KMS-11 (cell line): Measurements from ENCODE around the gene TREML2.

ENCODE experiments used
- H2AFZ ChIP-seq: fragments of 200-600 bp; sonication (generic); 2 replicates; pipeline ENCODE4 v1.6.1; 2016; ENCODE audit warnings: antibody characterized with exemption, mixed run types, low read depth
- H3K27ac ChIP-seq: fragments of 200-600 bp; sonication (generic); 2 replicates; pipeline ENCODE4 v1.6.1; 2016; ENCODE audit warnings: mild to moderate bottlenecking, mixed run types
- H3K27me3 ChIP-seq: fragments of 200-600 bp; sonication (generic); 2 replicates; pipeline ENCODE4 v1.6.1; 2017; ENCODE audit warnings: mild to moderate bottlenecking, low read depth, mixed run types, moderate library complexity; ENCODE audit not compliant: insufficient read depth
- H3K36me3 ChIP-seq: fragments of 200-600 bp; sonication (generic); 2 replicates; pipeline ENCODE4 v1.6.1; 2017; ENCODE audit warnings: mild to moderate bottlenecking, mixed run types; ENCODE audit not compliant: insufficient read depth
- H3K4me1 ChIP-seq: fragments of 200-600 bp; sonication (generic); 2 replicates; pipeline ENCODE4 v1.6.1; 2016; ENCODE audit warnings: mild to moderate bottlenecking, low read depth, mixed run types; ENCODE audit not compliant: poor library complexity, severe bottlenecking
- H3K4me2 ChIP-seq: fragments of 200-600 bp; sonication (generic); 2 replicates; pipeline ENCODE4 v1.7.0; 2016; ENCODE audit warnings: mild to moderate bottlenecking, mixed run types
- H3K4me3 ChIP-seq: fragments of 200-600 bp; sonication (generic); IDR thresholded peaks from 2 replicates; pipeline ENCODE4 v1.6.1; 2017; ENCODE audit warnings: low read depth, low read length, mixed read lengths; ENCODE audit not compliant: insufficient read depth
- H3K79me2 ChIP-seq: fragments of 200-600 bp; sonication (generic); 2 replicates; pipeline ENCODE4 v1.6.1; 2016; ENCODE audit warnings: low read depth, mixed run types; ENCODE audit not compliant: insufficient read depth
- H3K9ac ChIP-seq: fragments of 200-600 bp; sonication (generic); 2 replicates; pipeline ENCODE4 v1.6.1; 2016; ENCODE audit warnings: mild to moderate bottlenecking, mixed run types
- H4K20me1 ChIP-seq: fragments of 200-600 bp; sonication (generic); 2 replicates; pipeline ENCODE4 v1.6.1; 2016; ENCODE audit warnings: mild to moderate bottlenecking, mixed run types; ENCODE audit not compliant: insufficient read depth
- TF ChIP-seq, protein P1 (sequence below): fragments of 200-600 bp; sonication (generic); conservative IDR thresholded peaks from 2 replicates; pipeline ENCODE4 v1.6.1; 2017; ENCODE audit warnings: low read depth, mild to moderate bottlenecking, antibody characterized with exemption, low read length, moderate library complexity, mixed read lengths

TREML2 gene

DNA sequence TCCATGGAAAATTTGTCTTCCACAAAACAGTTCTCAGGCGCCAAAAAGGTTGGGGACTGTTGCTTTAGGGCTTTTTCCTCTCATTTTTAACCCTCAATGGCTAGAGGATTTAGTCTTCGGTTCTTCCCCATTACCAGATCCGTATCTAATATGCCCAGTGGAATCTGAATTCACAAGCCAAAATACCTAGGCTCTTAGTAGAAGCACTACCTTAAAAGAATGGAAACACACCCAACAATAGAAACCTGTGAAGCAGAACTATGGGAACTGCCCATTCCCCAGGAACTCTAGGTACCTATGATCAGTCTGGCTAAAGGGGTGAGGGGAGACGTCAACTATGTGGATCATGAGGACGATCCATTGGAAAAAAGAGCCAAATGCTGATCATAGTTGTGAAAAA lies 30.3 kb upstream of the TREML2 start:
- H3K9ac ChIP-seq, result no peak overlapping the region
- H3K36me3 ChIP-seq, result no peaks in the 10 kb centered on the region
- no peak overlapping the region for H2AFZ ChIP-seq
- no peak overlapping the region for H3K4me3 ChIP-seq
- H3K27ac ChIP-seq, result no peak overlapping the region
- H3K79me2 ChIP-seq, result no peaks in the 10 kb centered on the region
- TF ChIP-seq, protein P1, sequence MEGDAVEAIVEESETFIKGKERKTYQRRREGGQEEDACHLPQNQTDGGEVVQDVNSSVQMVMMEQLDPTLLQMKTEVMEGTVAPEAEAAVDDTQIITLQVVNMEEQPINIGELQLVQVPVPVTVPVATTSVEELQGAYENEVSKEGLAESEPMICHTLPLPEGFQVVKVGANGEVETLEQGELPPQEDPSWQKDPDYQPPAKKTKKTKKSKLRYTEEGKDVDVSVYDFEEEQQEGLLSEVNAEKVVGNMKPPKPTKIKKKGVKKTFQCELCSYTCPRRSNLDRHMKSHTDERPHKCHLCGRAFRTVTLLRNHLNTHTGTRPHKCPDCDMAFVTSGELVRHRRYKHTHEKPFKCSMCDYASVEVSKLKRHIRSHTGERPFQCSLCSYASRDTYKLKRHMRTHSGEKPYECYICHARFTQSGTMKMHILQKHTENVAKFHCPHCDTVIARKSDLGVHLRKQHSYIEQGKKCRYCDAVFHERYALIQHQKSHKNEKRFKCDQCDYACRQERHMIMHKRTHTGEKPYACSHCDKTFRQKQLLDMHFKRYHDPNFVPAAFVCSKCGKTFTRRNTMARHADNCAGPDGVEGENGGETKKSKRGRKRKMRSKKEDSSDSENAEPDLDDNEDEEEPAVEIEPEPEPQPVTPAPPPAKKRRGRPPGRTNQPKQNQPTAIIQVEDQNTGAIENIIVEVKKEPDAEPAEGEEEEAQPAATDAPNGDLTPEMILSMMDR, result no peak
- H3K4me1 ChIP-seq, result no peaks in the 10 kb centered on the region
- no peaks in the 10 kb centered on the region for H4K20me1 ChIP-seq
- no peak overlapping the region for H3K4me2 ChIP-seq
- H3K27me3 ChIP-seq, result no peaks in the 10 kb centered on the region

DNA sequence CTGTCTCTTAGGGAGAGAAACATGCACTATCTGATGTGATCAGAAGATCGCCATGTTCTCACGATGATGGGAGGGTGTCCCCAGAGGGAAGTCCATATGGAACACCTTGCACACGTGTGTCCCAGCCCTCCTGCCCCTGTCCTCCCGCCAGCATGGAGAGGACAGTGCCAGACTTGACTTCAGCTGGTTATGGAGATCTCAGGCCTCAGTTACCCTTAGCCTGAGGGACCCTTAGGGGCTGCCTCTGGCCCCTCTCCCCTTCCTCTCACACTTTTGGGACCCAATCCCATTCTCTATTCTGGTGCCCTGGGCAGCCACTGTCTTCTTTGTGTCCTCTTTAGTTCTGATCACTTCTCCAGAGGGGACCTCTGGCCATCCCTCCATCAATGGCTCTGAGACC lies 28.8 kb upstream of the TREML2 start:
- TF ChIP-seq, protein P1, result no peak
- H3K79me2 ChIP-seq, result no peaks in the 10 kb centered on the region

DNA sequence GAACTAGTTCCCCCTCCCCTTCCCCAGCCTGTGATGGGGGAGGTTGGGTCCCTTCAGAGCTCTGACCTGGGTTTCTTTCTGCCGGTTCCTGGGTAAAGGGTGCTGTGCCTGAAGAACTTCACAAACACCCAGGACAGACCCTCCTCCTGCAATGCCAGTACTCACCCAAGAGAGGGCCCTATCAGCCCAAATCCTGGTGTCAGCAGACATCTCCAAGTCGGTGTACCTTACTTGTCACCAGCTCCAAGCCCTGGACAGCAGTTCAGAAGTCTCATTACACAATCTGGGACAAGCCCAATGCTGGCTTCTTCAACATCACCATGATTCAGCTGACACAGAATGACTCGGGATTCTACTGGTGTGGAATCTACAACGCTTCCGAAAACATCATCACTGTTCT lies 27.7 kb upstream of the TREML2 start:
- H4K20me1 ChIP-seq, result no peaks in the 10 kb centered on the region
- H3K4me1 ChIP-seq, result no peaks in the 10 kb centered on the region
- H3K36me3 ChIP-seq, result no peaks in the 10 kb centered on the region
- no peak overlapping the region for H3K27ac ChIP-seq
- H2AFZ ChIP-seq, result no peak overlapping the region
- H3K4me3 ChIP-seq, result no peak overlapping the region
- H3K27me3 ChIP-seq, result no peaks in the 10 kb centered on the region
- H3K9ac ChIP-seq, result no peak overlapping the region
- H3K79me2 ChIP-seq, result no peaks in the 10 kb centered on the region
- H3K4me2 ChIP-seq, result no peak overlapping the region
- TF ChIP-seq, protein P1, result 0 out of 2 replicates have a peak, but pooled peaks have one; percentile 13

More for the DNA sequence above, 28.8 kb upstream of the TREML2 start:
- no peaks in the 10 kb centered on the region for H3K36me3 ChIP-seq
- H3K4me3 ChIP-seq, result no peak overlapping the region
- no peaks in the 10 kb centered on the region for H3K4me1 ChIP-seq
- H3K9ac ChIP-seq, result no peak overlapping the region
- H2AFZ ChIP-seq, result no peak overlapping the region
- H3K4me2 ChIP-seq, result no peak overlapping the region
- H3K27me3 ChIP-seq, result no peaks in the 10 kb centered on the region
- H4K20me1 ChIP-seq, result no peaks in the 10 kb centered on the region
- H3K27ac ChIP-seq, result no peak overlapping the region

DNA sequence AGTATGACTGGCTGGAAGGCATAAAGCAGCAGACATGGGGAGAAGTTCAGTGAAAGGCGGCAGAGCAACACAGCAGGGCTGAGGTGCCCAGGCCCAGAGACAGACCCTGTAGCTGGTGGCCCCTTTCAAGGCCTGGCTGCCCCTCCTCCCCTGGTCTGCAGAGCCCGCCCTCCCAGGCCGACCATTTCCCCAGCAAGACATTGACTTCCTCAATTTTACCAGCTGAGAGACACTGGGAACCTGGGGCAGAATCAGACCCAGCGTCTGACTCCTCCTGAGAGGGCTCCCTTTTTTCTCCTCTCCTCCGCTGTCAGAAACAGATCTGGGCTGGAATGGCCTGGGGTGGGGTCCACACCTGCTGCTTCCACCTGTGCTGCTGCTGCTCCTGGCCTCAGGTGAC lies 27.1 kb upstream of the TREML2 start, which contains the start of gene TREML4:
TSS of gene TREML4 (plus strand) at position 254 of the 400 bp plus-strand sequence. CDS start at position 333, 79 bp downstream.
- H3K4me1 ChIP-seq, result no peaks in the 10 kb centered on the region
- no peak within 1 kb of the TSS for H2AFZ ChIP-seq
- H3K4me2 ChIP-seq, result no peak within 1 kb of the TSS

More for the DNA sequence above, 27.1 kb upstream of the TREML2 start, which contains the start of gene TREML4:
- Histone ChIP-seq H3K27me3 (no peaks in the 10 kb centered on the region), H3K79me2 (no peaks in the 10 kb centered on the region), H3K36me3 (no peaks in the 10 kb centered on the region), H3K27ac (no peak within 1 kb of the TSS), H3K9ac (no peak within 1 kb of the TSS), H3K4me3 (no peak within 1 kb of the TSS), H4K20me1 (no peaks in the 10 kb centered on the region)
- TF ChIP-seq, protein P1, result no peak
